NCI-H1436 treated with DMSO at 0.1 percent for 48 hours (cell line): ENCODE measurements around the gene CYP4V2.

Source experiments
- DNase-seq: peaks from one replicate; lab custom pipeline; 2025; lab: John Stamatoyannopoulos, UW

The CYP4V2 gene

DNA sequence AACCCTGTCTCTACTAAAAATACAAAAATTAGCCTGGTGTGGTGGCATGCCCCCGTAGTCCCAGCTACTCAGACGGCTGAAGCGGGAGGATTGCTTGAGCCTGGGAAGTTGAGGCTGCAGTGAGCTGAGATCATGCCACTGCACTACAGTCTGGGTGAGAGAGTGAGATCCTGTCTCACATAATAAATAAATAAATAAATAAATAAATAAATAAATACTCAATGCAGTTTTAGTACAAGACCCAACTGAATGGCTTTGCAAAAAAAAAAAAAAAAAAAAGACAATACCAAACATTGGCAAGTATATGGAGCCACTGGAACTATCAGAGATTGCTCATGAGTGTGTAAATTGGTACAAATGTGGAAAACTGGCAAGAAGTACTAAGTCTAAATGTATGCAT lies 3.3 kb upstream of the CYP4V2 start:
- no peak for DNase-seq

GRCh38 chr4:186189656-186190055 lies 1.7 kb upstream of the CYP4V2 start:
- DNase-seq = no peak

GRCh38 chr4:186190581-186191199 lies 677 bp upstream of the CYP4V2 start:
- no peak for DNase-seq

DNA sequence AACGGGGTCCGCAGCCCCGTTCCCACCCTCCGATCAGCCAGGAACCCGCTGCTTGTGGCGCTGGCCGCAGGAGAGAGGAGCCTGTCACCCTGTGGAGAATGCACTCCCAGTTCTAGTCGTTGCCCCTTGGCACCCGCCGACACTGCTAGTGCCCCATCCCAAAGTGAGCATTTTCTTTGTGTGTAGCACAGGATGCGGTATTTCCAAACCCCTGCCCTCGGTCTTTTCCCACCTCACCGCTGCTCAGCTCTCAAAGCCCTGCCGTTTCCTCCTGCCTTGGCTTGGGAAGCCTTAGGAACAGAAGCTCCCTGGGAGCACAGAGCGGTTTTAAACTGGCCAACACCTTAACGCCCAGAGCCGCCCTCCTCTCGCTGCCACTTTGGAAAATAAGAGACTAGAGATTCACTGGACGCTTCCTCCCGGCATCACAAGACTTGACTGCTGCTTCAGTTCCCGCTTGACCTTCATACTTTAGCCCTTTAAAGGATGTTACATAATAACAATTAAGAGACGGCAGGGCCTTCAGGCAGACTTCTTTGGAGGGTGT lies 772 bp downstream of the CYP4V2 start:
- no peak for DNase-seq

DNA sequence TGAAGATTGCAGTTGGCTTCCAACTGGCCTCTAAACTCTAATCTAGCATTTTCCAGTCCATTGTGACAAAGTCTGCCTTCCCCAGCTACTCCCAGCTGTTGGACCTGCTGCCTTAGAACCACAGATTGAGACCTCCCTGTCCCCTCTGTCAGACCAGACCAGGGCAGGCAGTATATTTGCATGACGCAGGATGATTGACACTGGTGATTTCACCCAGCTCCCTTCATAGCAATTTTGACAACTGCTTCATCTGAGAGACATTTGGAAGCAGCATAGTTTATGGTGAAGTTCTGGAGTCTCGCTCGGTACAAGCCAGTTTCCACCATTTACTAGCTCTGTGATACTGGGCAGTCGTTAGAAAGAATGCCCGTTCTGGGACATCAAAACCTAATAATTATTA lies 2.5 kb downstream of the CYP4V2 start:
- DNase-seq = no peak

DNA sequence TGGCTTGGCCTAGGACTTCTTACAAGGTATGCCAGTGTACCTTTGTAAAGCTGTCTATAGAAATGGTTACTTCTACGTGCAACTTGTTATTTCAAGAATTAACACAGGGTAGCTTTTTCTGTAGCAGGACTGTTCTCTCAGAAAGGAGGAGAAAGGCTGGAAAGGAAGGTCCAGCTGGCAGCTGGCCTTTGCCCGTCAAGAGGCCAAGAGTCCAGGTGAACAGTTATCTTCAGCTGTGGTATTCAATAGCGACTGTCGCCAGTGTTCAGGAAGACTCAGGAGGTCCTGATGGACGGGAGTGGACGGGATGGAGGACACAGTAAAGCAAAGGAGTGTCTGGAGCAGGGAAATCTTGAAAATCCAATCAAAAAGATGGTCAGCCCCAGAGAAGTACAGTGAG lies 4.7 kb downstream of the CYP4V2 start:
- no peak for DNase-seq

DNA sequence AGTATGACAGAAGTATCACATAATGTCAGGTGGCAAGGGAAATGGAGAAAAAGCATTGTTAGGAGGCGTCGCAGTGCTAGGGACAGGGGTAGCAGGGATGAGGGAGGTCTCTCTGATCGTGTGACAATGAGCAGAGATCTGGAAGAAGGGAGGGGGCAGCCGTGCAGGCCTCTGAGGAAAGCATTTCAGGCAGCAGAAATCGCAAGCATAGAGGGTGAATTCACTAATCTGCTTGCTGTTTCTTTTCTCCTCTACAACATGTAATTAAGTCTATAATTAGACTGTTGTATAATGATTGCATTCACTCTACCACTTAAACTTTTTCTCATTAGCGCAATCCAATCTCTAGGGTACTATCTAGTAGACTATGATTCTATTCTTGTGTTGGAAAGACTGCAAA lies 9.1 kb downstream of the CYP4V2 start:
- peak; percentile 26 for DNase-seq

- DNase-seq = no peak
Observed at GRCh38 chr4:186201010-186201409, 9.6 kb downstream of the CYP4V2 start.

DNA sequence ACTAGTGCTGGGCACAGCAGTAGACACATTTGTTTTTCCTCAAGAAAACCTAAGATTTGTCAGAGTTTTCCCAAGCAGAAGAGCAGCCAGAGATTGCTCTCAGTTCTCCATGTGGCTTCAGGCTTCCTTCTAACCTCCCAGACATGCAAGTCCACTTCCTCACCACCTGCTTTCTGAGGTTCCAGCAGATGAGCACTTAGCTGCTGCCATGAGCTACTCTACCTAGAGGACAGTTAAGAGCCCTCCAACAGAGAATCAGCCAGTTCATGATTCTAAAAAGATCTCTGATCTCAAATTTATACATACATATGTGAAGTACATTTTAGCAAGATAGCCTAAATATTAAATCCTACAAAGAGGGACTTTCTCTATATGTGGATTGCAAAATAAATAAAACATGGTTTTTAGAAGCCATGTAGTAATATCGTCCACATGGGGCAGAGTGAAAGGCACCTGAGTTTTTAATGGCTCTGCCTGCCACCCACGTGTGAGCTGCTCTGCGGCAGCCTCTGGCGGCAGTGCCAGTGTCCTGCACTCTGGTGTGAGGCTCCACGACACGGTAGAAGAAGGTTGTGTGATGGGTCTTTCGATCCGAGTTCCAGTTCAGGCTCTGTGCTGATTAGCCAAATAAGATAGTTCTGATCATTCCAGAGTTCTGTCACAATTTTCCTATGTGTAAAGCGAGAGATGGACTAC lies 10.3 kb downstream of the CYP4V2 start:
- peak; percentile 19 for DNase-seq

GRCh38 chr4:186202490-186203140 lies 11.2 kb downstream of the CYP4V2 start:
- DNase-seq = no peak

DNA sequence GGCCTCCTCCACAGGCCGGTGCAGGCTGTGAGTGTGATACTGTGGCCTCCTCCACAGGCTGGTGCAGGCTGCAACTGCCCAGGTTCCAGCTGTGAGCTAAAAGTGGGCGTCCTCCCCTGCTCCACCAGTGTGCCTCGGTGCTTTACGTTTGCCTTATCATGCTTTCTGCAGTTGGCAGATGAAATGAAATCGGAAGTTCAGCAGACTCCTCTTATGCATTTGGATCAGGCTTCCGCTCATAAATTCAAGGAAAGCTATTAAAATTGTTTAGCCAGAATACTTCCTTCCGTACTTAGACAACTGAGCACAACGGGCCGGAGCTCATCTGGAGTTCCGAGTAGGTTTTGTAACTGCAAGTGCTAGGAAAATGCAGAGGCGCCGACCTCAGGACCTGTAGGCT lies 12.0 kb downstream of the CYP4V2 start:
- no peak for DNase-seq

GRCh38 chr4:186204103-186204559 lies 12.8 kb downstream of the CYP4V2 start:
- no peak for DNase-seq

DNA sequence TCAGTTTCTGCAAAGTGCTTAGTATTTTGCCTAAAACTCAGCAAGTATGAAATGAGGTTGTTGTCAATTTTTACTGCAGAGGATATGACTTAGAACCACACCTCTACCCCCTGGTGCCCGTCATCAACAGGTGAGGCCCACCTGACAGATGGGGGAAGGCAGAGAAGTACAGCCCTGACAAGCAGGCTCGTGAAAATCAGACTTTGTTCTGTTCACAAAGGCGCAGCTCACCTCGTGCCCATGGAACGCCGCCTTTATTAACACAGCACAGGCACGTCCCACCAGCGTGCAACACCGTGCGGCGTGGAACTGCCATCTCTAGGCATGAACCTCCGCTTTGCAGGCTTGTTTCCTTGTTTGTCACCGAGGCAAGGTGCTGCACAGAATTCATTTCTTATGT lies 13.3 kb downstream of the CYP4V2 start:
- no peak for DNase-seq

- no peak for DNase-seq
Observed at GRCh38 chr4:186205156-186205555, 13.8 kb downstream of the CYP4V2 start.

DNA sequence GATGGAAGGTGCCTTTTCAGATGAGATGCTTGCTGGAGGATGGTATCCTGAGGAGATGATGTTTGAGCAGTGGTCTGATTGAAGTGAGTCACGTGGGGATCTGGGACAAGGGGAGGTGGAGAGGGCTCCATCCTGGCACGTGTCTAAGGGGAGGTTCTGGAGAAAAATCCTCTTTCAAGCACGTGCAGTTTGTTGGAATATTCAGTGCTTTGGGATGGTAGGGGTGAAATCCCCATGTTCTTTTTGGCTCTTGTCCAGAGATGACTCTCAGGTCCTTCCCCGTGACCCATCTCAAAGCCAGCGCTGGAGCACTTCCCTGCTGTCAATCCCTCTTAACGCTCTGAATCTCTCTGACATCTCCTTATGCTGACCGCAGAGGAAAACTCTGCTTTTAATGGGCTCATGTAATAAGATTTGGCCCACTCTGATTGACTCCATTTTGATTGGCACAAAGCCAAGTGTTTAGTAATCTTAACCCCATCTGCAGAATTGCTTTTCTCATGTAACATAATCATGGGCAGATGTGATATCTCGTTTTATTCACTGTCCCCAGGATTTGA lies 25.2 kb downstream of the CYP4V2 start:
- no peak for DNase-seq

DNA sequence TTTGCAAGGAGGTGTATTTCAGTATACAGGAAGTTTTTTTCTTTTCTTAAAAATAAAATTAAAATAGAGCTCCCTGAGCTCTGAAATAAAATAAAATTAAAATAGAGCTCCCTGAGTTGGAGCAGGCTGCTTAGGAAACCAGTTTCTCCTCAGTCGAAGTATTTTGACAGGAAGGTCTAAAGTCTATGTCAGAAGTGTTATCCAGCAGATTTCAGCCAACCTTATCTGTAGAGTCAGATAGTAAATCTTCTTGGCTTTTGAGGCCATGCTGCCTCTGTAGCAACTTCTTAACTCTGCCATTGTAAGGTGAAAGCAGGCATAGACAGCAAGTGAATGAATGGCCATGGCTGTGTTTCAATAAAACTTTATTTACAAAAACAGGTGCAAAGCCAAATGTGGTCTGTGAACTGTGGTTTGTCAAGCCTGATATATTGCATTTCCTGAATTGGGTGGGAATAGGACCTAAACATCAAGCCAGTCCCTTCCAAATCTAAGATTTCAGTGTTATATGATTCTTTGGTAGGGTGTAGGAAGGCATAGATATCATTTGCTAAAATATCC lies 26.4 kb downstream of the CYP4V2 start:
- DNase-seq = no peak

- no peak for DNase-seq
Observed at GRCh38 chr4:186221624-186222023, 30.3 kb downstream of the CYP4V2 start.

GRCh38 chr4:186225848-186226247 lies 34.5 kb downstream of the CYP4V2 start:
- no peak for DNase-seq

DNA sequence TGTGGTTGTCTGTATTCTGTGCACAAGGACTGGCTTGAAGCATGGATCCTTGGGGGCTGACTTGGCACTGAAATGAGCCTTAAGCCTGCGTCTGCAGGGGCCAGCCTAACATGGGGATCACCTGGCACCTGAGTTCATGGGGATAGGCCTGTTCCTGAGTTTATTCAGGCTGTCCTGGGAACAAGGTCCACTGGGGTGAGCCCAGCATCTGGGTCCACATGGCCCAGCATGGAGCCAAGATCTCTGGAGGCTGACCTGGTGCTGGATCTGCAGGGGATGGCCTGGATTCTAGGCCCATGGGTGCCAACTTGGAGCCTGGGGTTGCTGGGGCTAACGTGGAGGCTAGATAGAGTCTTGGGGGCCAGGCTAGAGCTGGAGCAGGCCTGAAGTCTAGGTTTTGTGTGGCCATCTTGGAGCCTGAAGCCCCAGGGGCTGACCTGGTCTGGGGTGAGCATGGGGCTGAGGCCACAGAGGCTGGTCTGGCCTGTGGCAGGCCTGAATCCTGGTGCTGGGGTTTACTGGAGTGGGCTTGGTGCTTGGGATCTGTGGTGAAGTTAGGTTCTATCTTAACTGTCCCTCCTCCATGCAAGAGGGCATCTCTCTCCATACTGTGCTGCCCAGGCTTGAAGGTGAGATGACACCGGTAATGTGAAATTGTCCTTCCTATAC lies 35.3 kb downstream of the CYP4V2 start:
- no peak for DNase-seq

DNA sequence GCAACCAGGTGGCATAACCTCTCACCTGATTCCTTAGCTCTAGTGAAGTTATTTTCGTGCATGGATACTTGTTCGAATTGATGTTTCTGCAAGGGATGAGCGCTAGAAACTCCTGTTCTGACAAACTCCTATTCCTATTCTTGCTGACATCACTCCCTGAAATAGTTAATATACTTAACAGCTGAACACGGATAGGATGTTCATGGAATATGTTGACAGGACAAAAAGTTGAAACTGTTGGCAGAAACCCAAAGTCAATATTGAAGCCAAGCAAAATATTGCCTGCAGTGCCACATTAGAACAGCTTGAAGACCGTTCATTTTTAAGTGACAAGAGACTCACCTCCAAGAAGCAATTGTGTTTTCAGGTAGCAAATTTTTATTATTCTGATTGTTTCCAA lies 35.9 kb downstream of the CYP4V2 start, which contains the start of gene KLKB1:
Gene KLKB1, plus strand, starts transcription at position 287 of the 400 bp plus-strand sequence. CDS start 689 bp downstream, outside the sequence.
- no peak for DNase-seq

DNA sequence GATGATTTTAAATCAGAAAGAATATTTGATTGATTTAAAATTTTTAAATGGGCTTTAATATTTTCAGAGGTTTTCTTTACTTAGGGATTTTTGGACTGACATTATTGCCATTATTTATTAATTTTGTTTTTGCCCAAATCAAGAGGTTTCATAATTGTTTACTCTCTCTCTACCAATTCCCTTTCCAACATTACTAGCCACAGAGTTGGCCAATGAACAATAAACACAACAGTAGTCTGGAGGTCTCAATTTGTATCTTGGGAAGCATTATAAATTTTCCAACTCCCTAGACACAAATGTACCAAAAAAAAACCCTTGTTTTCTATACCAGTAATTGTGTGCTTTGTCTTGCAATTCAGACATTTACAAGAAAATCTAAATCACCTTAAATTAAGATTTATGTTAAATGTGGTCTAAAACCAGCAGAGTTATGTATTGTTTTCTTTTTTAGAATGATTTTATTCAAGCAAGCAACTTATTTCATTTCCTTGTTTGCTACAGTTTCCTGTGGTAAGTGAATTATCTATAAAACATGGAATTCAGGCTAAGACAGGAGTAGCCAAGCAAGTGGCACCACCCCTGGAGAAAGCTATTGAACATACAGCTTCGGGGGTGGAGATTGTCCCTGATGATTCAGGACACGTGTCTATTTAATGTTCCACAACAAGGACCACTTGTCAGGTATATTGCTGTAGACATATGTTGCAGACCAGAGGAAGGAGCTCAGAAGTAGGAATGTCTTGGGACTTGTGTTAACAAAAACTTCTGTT lies 36.6 kb downstream of the CYP4V2 start:
- DNase-seq = no peak
